ENCODE measurements around the gene BTBD7. TPM values are rescaled to one million over a fixed set of nuclear protein-coding genes. Genes with fewer than 3 reads are reported as not detected.
A peak's percentile ranks its signal among the peaks of the same experiment; 100 is the strongest.
"Not testable (repeated sequence)": the region's sequence is repeated elsewhere in the genome, so short reads cannot be mapped to it uniquely, and the experiment has no call there.

Gene BTBD7
- total RNA-seq, 1 donor from 2014 or later, result 22.5 TPM

GRCh38 chr14:93269341-93270068, 63.3 kb downstream of the BTBD7 start:
- peak; percentile 44 for ATAC-seq
- no peak for DNase-seq (ENCODE audit: missing footprints)
- intact Hi-C loops (cut with DNase I), result no loop called here

DNA sequence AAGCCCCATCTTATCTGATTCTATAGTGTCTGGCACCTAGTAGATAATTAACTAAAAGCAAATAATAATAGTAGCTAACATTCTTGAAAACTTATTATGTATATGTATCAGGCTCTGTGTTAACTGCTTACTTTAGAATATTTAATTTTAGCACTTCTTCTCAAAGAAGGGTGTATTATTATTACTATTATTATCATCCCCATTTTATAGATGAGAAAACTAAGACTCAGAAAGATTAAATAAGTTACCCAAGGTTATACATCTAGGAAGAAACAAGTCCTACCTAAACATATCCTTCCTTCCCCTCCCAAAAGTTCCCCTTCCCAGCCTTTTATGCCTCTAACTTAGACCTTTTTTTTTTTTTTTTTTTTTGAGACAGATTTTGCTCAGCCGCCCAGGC, 64.4 kb downstream of the BTBD7 start:
- DNase-seq (ENCODE audit: missing footprints), result no peak
- intact Hi-C loops (cut with DNase I), result no loop called here
- ATAC-seq, result no peak

GRCh38 chr14:93267149-93267711, 65.6 kb downstream of the BTBD7 start:
- ATAC-seq, result no peak
- intact Hi-C loops (cut with DNase I), result no loop called here
- no peak for DNase-seq (ENCODE audit: missing footprints)

- no peak for ATAC-seq
- intact Hi-C loops (cut with DNase I), result no loop called here
- DNase-seq (ENCODE audit: missing footprints), result no peak
Measured at GRCh38 chr14:93266127-93266526, 66.7 kb downstream of the BTBD7 start.

DNA sequence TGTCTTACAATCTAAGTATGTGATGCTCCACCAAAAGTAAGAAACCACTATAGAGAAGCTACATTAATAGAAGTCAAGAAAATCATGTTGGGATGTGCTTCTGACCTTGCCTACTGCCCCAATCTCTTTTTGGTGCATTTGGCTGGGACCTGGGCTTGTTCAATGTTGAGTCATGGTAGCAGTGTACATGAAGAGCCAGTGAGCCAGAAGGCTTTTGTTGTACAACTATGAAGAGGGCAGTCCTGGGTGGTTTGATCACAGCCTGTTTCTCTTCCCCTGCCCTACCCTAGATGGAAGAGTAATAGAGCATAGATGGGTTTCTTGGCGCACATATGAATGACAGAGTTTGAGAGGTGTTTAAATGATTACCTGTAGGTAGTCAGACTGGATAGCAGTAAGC, 69.4 kb downstream of the BTBD7 start:
- no peak for DNase-seq (ENCODE audit: missing footprints)
- ATAC-seq, result no peak
- intact Hi-C loops (cut with DNase I), result no loop called here

- ATAC-seq (no peak), DNase-seq (ENCODE audit: missing footprints) (no peak)
- intact Hi-C loops (cut with DNase I), result no loop called here
Measured at GRCh38 chr14:93262446-93262845, 70.4 kb downstream of the BTBD7 start.

DNA sequence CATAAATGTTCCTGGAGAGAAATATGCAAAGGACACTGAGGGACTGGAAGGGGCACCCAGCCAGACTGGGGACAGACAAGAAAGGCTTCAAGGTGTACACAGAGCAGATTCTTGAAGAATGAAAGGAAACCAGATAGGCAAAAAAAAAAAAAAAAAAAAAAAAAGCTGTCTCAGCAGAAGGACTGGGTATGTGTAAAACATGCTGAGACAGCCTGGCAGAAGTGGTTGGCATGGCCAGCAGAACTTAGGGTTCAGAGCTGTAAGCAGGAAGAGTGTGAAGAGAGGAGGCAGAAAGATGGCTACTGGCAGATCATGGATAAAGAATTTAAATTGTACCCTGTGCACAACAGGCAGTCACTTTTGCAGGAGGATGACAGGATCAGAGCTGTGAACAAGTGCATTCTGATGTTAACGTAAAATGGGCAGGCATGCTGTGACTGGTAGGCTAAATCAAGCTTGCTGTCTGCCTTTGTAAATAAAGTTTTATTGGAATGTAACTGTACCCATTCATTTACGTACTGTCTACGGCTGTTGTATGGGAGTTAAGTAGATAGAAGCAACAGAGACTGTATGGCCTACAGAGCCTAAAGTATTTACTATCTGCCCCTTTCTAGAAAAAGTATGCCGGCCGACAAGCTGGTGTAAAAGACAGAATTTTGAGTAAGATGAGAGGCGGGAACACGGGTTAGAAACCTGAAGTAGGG, 83.6 kb downstream of the BTBD7 start:
- ATAC-seq, result no peak

DNA sequence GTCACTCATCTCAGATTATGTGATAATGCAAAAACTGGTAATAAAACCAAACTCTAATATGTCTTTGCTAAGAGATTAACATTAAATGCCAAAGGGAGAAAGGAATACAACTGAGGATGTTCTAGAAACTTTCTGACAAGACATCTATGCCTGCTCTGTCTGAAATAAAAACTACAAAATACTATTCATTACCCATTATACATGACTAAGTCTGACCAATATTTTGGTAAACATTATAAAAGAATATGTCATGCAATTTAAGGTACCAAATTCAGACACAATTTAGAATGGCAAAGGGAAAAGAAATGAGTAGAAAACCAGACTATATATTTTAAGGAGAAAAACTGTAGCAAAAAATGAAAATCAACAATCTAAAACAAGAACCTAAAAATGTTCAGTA, 86.3 kb downstream of the BTBD7 start:
- no peak for DNase-seq (ENCODE audit: missing footprints)
- intact Hi-C loops (cut with DNase I), result no loop called here
- ATAC-seq, result no peak

More for the DNA sequence above, 83.6 kb downstream of the BTBD7 start:
- DNase-seq (ENCODE audit: missing footprints), result no peak
- intact Hi-C loops (cut with DNase I), result no loop called here

DNA sequence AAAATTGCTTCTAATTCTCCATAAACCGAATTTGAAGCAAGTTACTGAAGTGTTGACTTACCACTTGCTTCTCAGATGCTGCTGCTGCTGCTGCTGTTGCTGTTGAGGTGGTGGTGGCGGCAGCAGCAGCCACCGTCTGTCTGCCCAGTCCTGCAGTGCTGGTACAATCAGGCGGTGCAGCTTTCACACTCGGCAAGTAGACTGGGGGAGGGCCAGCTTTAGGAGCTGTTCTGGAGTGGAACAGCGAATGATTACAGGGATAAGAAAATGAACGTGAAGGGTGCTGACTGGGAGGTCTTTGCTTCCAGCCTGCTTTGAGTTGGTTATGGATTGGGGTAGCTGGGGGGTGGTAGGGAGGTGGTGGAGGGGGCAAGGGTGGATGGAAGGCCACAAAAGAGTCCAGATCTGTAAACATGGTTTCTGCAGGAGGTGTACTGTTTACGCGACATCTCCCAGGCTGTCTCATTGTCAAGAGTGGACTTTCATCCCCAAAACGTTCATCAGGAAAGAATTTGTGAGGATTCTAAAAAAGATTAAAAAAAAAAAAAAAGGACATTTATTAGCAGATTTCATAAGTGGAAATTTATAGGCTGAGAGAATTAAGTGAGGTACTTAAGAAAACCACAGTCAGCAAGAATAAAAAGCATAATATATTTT, 86.9 kb downstream of the BTBD7 start:
- no peak for ATAC-seq
- intact Hi-C loops (cut with DNase I), result no loop called here
- no peak for DNase-seq (ENCODE audit: missing footprints)

DNA sequence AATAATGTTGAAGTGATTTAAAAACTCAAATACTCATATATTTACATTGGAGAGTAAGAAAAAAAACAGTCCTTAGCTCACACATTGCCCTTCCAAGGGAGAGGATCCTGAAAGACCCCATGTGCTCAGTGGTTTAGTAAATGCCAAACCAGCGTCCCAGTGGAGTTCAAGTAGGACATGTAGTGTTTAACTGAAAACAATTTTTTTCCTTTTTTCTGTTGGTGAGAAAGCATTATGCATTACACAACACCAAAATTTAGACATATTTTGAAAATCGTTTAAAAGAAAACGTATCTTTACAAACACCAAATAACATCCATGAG, 92.2 kb downstream of the BTBD7 start:
- DNase-seq (ENCODE audit: missing footprints) (no peak), ATAC-seq (no peak)
- intact Hi-C loops (cut with DNase I), result no loop called here

DNA sequence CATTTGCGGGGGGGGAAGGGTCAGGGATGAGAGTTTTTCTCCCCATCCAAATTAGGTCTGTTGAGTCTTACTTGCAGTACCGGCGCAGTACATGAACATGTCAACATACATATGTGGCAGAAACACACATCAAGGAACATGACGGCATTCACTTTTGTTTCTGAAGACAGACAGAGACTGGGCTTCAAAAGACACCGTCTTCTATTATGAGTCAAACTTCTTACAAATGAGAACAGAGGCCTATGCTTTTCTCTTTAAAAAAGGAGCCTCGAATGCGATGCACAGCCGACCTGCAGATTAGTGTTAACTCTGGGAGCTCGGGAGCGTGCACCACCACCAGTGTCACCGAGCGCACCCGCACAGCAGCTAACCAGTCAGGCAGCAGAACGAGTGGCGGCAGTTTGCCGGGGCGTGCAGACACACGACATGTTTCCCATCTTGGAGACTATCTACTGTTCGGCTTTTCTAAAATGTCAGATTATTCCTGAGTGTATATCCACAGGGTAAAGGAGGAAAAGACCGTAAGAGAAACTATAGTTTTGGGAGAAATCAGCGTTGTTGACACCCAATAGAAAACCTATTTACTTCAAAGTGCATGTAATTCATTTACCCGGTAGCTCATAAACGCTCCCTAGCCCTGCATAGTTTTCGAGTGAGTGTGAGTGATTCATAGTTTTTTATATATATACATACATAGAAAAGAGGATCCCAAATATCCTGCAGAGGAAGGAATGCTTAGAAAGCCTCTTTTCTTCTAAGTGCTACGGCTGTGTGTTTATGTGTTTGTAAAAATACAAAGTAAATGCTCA, 92.8 kb downstream of the BTBD7 start:
- ATAC-seq, result no peak
- intact Hi-C loops (cut with DNase I), result loop anchor here (10.0 kb wide), 1 partner anchor 375 kb away; no protein-coding TSS in a partner anchor

GRCh38 chr14:93234798-93235197, 98.0 kb downstream of the BTBD7 start:
- intact Hi-C loops (cut with DNase I), result loop anchor here (10.0 kb wide), 1 partner anchor 380 kb away; no protein-coding TSS in a partner anchor
- ATAC-seq (no peak), DNase-seq (ENCODE audit: missing footprints) (no peak)

More for the DNA sequence above, 92.8 kb downstream of the BTBD7 start:
- no peak for DNase-seq (ENCODE audit: missing footprints)

DNA sequence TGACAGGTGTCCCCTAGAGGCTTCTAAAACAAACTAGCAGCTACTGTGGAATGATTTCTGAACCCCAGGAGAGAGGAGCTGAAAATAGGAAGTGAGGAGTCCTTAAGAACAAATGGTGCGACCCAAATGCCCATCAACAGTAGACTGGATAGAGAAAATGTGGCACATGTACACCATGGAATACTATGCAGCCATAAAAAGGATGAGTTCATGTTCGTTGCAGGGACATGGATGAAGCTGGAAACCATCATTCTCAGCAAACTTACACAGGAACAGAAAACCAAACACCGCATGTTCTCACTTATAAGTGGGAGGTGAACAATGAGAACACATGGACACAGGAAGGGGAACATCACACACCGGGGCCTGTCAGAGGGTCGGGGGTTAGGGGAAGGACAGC, 99.8 kb downstream of the BTBD7 start:
- not testable (repeated sequence) for ATAC-seq; DNase-seq (ENCODE audit: missing footprints)
- intact Hi-C loops (cut with DNase I), result loop anchor here (10.0 kb wide), 1 partner anchor 382 kb away; no protein-coding TSS in a partner anchor

DNA sequence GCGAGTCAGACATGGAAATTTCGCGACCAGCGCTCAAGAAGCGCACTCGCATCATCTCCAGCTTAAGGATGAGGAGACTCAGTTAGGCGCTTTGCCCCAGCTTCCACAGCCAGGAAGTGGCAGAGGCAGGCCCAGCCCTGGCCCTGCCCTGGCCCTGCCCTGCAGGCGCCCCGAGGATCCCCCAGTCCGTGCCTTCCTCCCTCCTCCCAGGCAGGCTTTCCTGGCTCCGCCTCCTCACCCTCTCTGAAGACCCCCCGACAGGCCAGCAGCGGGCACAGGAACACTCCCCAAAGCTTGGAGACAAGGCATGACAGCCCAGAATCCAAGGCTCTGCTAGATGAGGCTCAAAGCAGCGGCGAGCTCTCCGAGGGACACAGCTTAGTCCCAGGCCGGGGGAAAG, 100.7 kb downstream of the BTBD7 start:
- no peak for DNase-seq (ENCODE audit: missing footprints)
- ATAC-seq, result no peak
- intact Hi-C loops (cut with DNase I), result loop anchor here (10.0 kb wide), 1 partner anchor 383 kb away; no protein-coding TSS in a partner anchor

GRCh38 chr14:93231129-93231979, 101.5 kb downstream of the BTBD7 start:
- ATAC-seq (peak; percentile 45), DNase-seq (ENCODE audit: missing footprints) (no peak)
- intact Hi-C loops (cut with DNase I), result loop anchor here (10.0 kb wide), 1 partner anchor 383 kb away; no protein-coding TSS in a partner anchor

DNA sequence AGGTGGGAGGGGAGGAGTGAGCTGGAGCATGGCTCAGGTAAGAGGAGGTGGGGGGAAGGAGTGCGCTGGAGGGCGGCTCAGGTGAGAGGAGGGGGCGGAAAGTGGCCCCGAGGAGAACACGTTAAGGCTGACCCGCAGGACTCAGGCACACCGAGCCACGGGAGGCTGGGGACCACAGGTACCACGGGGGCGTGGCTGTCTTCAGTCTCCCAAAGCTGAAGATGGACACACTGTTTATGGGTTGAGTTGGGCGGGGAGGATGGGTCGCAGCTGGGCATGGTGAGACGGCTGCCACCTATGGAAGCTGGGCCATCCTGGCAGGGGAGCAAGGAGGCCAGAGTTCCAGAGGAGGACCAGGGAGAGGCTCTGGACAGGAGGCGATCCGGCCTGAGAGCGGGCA, 102.3 kb downstream of the BTBD7 start:
- no peak for ATAC-seq
- intact Hi-C loops (cut with DNase I), result loop anchor here (10.0 kb wide), 1 partner anchor 384 kb away; no protein-coding TSS in a partner anchor
- DNase-seq (ENCODE audit: missing footprints), result no peak

DNA sequence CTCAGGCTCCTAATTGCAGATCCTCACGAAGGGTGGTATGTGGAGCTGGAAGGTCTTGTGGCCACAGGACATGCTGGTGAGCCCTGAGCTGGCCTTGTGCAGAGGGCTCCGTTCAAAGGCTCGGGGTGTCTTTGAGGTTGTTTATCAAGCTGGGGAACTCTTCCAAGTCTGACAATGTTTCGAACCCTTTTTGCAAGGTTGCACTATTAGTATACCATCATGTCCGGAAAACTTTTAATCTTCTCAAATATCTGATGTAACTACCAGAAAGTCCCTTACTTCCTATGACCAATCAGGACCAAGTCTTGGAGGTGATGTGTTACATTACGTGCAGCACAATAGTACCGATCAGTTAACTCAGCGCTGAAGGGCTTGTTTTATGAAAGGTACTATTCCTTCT, 104.3 kb downstream of the BTBD7 start:
- ATAC-seq, result no peak
- intact Hi-C loops (cut with DNase I), result no loop called here
- DNase-seq (ENCODE audit: missing footprints), result no peak

- ATAC-seq (no peak), DNase-seq (ENCODE audit: missing footprints) (no peak)
- intact Hi-C loops (cut with DNase I), result no loop called here
Measured at GRCh38 chr14:93223565-93223964, 109.3 kb downstream of the BTBD7 start.

Measured in Right ventricle myocardium inferior (tissue), 1 donor.